HL-60 (cell line): Measurements from ENCODE around the gene FNIP1.

Experiments
- POLR2AphosphoS5 ChIP-seq: IDR thresholded peaks from 2 replicates; pipeline ENCODE4 v1.6.1; 2012; ENCODE audit warnings: low read depth
- SPI1 ChIP-seq: IDR thresholded peaks from 2 replicates; pipeline ENCODE4 v1.6.1; 2012; ENCODE audit warnings: low read depth, mild to moderate bottlenecking, borderline replicate concordance
- TF ChIP-seq, protein P1 (sequence below): IDR thresholded peaks from one replicate; pipeline ENCODE4 v1.5.1; 2011; ENCODE audit warnings: low read length, control low read depth, inconsistent platforms; ENCODE audit not compliant: insufficient read depth
- TF ChIP-seq, protein P2 (sequence below): IDR thresholded peaks from 2 replicates; pipeline ENCODE4 v1.6.1; 2012; ENCODE audit warnings: low read depth; ENCODE audit not compliant: insufficient replicate concordance

DNA sequence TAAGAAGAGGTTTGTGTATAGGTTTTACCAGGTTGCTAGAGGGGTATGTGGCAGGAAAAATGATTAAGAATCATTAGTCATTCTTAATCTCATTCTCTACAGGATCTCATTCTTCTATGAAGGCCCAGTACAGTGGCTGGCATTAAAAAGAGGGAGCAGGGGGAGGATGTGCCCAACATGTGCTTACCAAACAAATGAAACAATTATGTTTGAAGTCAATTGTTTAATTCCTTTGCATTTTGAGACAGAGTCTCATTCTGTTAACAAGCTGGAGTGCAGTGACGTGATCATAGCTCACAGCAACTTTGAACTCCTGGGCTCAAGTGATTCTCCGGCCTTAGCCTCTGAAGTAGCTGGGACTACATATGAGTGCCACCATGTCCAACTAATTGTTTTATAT is 23.0 kb downstream of the FNIP1 start:
- TF ChIP-seq, protein P1, sequence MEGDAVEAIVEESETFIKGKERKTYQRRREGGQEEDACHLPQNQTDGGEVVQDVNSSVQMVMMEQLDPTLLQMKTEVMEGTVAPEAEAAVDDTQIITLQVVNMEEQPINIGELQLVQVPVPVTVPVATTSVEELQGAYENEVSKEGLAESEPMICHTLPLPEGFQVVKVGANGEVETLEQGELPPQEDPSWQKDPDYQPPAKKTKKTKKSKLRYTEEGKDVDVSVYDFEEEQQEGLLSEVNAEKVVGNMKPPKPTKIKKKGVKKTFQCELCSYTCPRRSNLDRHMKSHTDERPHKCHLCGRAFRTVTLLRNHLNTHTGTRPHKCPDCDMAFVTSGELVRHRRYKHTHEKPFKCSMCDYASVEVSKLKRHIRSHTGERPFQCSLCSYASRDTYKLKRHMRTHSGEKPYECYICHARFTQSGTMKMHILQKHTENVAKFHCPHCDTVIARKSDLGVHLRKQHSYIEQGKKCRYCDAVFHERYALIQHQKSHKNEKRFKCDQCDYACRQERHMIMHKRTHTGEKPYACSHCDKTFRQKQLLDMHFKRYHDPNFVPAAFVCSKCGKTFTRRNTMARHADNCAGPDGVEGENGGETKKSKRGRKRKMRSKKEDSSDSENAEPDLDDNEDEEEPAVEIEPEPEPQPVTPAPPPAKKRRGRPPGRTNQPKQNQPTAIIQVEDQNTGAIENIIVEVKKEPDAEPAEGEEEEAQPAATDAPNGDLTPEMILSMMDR: no peak
- TF ChIP-seq POLR2AphosphoS5 (no peak), SPI1 (no peak)
- TF ChIP-seq, protein P2, sequence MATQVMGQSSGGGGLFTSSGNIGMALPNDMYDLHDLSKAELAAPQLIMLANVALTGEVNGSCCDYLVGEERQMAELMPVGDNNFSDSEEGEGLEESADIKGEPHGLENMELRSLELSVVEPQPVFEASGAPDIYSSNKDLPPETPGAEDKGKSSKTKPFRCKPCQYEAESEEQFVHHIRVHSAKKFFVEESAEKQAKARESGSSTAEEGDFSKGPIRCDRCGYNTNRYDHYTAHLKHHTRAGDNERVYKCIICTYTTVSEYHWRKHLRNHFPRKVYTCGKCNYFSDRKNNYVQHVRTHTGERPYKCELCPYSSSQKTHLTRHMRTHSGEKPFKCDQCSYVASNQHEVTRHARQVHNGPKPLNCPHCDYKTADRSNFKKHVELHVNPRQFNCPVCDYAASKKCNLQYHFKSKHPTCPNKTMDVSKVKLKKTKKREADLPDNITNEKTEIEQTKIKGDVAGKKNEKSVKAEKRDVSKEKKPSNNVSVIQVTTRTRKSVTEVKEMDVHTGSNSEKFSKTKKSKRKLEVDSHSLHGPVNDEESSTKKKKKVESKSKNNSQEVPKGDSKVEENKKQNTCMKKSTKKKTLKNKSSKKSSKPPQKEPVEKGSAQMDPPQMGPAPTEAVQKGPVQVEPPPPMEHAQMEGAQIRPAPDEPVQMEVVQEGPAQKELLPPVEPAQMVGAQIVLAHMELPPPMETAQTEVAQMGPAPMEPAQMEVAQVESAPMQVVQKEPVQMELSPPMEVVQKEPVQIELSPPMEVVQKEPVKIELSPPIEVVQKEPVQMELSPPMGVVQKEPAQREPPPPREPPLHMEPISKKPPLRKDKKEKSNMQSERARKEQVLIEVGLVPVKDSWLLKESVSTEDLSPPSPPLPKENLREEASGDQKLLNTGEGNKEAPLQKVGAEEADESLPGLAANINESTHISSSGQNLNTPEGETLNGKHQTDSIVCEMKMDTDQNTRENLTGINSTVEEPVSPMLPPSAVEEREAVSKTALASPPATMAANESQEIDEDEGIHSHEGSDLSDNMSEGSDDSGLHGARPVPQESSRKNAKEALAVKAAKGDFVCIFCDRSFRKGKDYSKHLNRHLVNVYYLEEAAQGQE: no peak
